ENCODE results near the gene CCDC38. TPM values are rescaled to one million over a fixed set of nuclear protein-coding genes. Genes with fewer than 3 reads are reported as not detected.

The CCDC38 gene
- total and polyA plus RNA-seq, 10 of the 15 experiments (the other 5 are each of a cell fraction or from before 2014, with no cell fraction given), result 0.04 to 0.05 TPM; not detected in 8

- TF ChIP-seq, protein P1, sequence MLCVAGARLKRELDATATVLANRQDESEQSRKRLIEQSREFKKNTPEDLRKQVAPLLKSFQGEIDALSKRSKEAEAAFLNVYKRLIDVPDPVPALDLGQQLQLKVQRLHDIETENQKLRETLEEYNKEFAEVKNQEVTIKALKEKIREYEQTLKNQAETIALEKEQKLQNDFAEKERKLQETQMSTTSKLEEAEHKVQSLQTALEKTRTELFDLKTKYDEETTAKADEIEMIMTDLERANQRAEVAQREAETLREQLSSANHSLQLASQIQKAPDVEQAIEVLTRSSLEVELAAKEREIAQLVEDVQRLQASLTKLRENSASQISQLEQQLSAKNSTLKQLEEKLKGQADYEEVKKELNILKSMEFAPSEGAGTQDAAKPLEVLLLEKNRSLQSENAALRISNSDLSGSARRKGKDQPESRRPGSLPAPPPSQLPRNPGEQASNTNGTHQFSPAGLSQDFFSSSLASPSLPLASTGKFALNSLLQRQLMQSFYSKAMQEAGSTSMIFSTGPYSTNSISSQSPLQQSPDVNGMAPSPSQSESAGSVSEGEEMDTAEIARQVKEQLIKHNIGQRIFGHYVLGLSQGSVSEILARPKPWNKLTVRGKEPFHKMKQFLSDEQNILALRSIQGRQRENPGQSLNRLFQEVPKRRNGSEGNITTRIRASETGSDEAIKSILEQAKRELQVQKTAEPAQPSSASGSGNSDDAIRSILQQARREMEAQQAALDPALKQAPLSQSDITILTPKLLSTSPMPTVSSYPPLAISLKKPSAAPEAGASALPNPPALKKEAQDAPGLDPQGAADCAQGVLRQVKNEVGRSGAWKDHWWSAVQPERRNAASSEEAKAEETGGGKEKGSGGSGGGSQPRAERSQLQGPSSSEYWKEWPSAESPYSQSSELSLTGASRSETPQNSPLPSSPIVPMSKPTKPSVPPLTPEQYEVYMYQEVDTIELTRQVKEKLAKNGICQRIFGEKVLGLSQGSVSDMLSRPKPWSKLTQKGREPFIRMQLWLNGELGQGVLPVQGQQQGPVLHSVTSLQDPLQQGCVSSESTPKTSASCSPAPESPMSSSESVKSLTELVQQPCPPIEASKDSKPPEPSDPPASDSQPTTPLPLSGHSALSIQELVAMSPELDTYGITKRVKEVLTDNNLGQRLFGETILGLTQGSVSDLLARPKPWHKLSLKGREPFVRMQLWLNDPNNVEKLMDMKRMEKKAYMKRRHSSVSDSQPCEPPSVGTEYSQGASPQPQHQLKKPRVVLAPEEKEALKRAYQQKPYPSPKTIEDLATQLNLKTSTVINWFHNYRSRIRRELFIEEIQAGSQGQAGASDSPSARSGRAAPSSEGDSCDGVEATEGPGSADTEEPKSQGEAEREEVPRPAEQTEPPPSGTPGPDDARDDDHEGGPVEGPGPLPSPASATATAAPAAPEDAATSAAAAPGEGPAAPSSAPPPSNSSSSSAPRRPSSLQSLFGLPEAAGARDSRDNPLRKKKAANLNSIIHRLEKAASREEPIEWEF (IDR thresholded peaks at IDR 0.05; ENCODE audit: insufficient replicate concordance, low read depth, low read length), result no peak
- no peak for TF ChIP-seq IRF5 (IDR thresholded peaks at IDR 0.05; ENCODE audit: borderline replicate concordance)
- no peak for TF ChIP-seq ZNF384 (IDR thresholded peaks at IDR 0.05; ENCODE audit: borderline replicate concordance, low read depth, low read length)
- no peak for TF ChIP-seq TCF12 (IDR thresholded peaks at IDR 0.05; ENCODE audit: low read depth, low read length)
- TF ChIP-seq RFX5 (IDR thresholded peaks at IDR 0.05; ENCODE audit: low read depth, low read length), result no peak
Measured at GRCh38 chr12:95870897-95871296, 71.5 kb downstream of the CCDC38 start (continued).

DNA sequence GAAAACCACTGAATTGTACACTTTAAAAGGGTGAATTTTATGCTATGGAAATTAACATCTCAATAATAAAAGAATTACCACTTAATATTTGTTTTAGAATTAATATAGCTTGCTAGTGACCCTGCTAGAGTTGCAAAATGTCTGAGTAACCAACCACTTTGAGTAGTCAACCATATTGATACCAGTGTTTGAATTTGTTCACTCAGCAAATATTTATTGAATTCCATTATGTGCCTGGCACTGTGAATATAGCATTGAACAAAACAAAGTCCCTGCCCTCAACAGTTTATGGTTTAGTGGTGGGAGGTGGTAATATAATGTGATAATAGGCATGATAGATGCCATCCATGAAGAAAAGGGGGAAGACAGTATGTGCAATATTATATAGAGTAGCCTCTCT, 79.1 kb downstream of the CCDC38 start:
- BruUV-seq (replicated peaks), result no TSS peak
- SMC1A ChIA-PET (ENCODE audit: uncharacterized antibody, unreplicated experiment), result interaction anchor here (1.4 to 1.5 kb wide), 2 partner anchors 10 to 78 kb away, joined by 3 read pairs; no protein-coding TSS in a partner anchor

More for the DNA sequence above, 79.1 kb downstream of the CCDC38 start:
- no peaks in the 10 kb centered on the region for H4K20me1 ChIP-seq (ENCODE audit: control insufficient read depth, insufficient read depth)
- H3K4me3 ChIP-seq, result no peak overlapping the region
- FAIRE-seq (no peak), DNase-seq (ENCODE audit: low read depth, low spot score) (no peak), ATAC-seq (no peak)
- intact Hi-C loops (cut with micrococcal nuclease; ENCODE audit: unreplicated experiment) (no loop called here), in situ Hi-C loops (cut with MboI) (no loop called here)
- H3K4me1 ChIP-seq (ENCODE audit: control insufficient read depth, insufficient read depth, low read length), result no peaks in the 10 kb centered on the region
- TF ChIP-seq FOS (IDR thresholded peaks at IDR 0.05; ENCODE audit: borderline replicate concordance, extremely low read depth, insufficient read length) (no peak), BRCA1 (IDR thresholded peaks at IDR 0.05; ENCODE audit: low read depth, low read length) (no peak), MEF2B (IDR thresholded peaks at IDR 0.05; ENCODE audit: partially characterized antibody, poor library complexity, severe bottlenecking) (no peak), RCOR1 (conservative IDR thresholded peaks at IDR 0.05; ENCODE audit: low read depth, low read length) (no peak), SUZ12 (IDR thresholded peaks at IDR 0.05; ENCODE audit: unreplicated experiment) (no peak), RFX5 (IDR thresholded peaks at IDR 0.05; ENCODE audit: low read depth, low read length) (no peak), NRF1 (conservative IDR thresholded peaks at IDR 0.05; ENCODE audit: low read depth, low read length) (no peak), SUPT20H (IDR thresholded peaks at IDR 0.05; ENCODE audit: borderline replicate concordance, control insufficient read depth, low read depth, low read length) (no peak)
- TF ChIP-seq, protein P2, sequence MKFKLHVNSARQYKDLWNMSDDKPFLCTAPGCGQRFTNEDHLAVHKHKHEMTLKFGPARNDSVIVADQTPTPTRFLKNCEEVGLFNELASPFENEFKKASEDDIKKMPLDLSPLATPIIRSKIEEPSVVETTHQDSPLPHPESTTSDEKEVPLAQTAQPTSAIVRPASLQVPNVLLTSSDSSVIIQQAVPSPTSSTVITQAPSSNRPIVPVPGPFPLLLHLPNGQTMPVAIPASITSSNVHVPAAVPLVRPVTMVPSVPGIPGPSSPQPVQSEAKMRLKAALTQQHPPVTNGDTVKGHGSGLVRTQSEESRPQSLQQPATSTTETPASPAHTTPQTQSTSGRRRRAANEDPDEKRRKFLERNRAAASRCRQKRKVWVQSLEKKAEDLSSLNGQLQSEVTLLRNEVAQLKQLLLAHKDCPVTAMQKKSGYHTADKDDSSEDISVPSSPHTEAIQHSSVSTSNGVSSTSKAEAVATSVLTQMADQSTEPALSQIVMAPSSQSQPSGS (IDR thresholded peaks at IDR 0.05; ENCODE audit: low read length), result no peak
- RAD21 ChIA-PET (ENCODE audit: unreplicated experiment), result no interaction called here
- CTCF ChIA-PET, result no interaction called here
- no peak overlapping the region for H3K27ac ChIP-seq (ENCODE audit: control insufficient read depth, insufficient read depth)
- H3K9me3 ChIP-seq (replicated peaks; ENCODE audit: control insufficient read depth, insufficient read depth, low read length), result peaks cover 6% of the 10 kb centered on the region; the same call in 2 of the 3 replicates
- peaks cover 2 to 32% of the 10 kb centered on the region in 2 experiments; a peak in 3 of 4 replicates for H3K36me3 ChIP-seq (ENCODE audit: control insufficient read depth in 2 of 2, insufficient read depth in 2 of 2, low read length in 1 of 2)
- no peak overlapping the region for H2AFZ ChIP-seq (ENCODE audit: control insufficient read depth, low read depth, low read length)
- H3K9ac ChIP-seq (ENCODE audit: control insufficient read depth, insufficient read depth, low read length), result no peak overlapping the region
- H3K4me2 ChIP-seq (ENCODE audit: control insufficient read depth, insufficient read depth), result no peak overlapping the region; the same call in none of the 2 replicates
- no peaks in the 10 kb centered on the region for H3K27me3 ChIP-seq (replicated peaks in 1 of 2; ENCODE audit: control insufficient read depth in 2 of 2, insufficient read depth in 2 of 2, low read length in 1 of 2)
- peaks cover 50% of the 10 kb centered on the region for H3K79me2 ChIP-seq (ENCODE audit: control insufficient read depth, insufficient read depth, low read length)
- POLR2A ChIA-PET, result no interaction called here

All from GM12878 (cell line).